Fibroblast of skin of right biceps (primary cell): Measurements from ENCODE around the gene PTPN1.
"Not testable (repeated sequence)": the region's sequence is repeated elsewhere in the genome, so short reads cannot be mapped to it uniquely, and the experiment has no call there.

Experiments used
- DNase-seq: peaks from one replicate; pipeline ENCODE4 v3.0.0-alpha.2; 2013

Gene PTPN1

DNA sequence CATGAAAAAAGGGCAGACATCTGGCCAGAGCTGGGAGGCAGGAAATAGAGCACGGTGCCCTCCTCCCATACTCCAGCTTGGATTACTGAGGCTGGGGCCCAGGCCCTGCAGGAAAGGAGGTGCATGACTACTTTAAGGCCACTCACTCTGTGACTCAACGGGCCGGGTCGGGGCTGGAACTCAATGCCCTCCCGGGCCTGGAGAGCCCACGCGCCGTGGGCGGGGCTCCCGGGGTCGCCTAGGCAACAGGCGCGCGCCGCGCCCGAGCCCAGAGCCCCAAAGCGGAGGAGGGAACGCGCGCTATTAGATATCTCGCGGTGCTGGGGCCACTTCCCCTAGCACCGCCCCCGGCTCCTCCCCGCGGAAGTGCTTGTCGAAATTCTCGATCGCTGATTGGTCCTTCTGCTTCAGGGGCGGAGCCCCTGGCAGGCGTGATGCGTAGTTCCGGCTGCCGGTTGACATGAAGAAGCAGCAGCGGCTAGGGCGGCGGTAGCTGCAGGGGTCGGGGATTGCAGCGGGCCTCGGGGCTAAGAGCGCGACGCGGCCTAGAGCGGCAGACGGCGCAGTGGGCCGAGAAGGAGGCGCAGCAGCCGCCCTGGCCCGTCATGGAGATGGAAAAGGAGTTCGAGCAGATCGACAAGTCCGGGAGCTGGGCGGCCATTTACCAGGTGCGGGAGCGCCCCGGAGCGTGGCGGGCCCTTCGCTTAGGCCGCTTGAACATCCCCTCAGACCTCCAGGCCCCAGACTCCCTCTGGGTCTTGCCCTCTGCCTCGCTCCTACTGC lies at the start of gene PTPN1:
TSS of gene PTPN1 (plus strand) at position 461 of the 783 bp plus-strand sequence. CDS start at position 606, 145 bp downstream.
- DNase-seq = peak; percentile 99

DNA sequence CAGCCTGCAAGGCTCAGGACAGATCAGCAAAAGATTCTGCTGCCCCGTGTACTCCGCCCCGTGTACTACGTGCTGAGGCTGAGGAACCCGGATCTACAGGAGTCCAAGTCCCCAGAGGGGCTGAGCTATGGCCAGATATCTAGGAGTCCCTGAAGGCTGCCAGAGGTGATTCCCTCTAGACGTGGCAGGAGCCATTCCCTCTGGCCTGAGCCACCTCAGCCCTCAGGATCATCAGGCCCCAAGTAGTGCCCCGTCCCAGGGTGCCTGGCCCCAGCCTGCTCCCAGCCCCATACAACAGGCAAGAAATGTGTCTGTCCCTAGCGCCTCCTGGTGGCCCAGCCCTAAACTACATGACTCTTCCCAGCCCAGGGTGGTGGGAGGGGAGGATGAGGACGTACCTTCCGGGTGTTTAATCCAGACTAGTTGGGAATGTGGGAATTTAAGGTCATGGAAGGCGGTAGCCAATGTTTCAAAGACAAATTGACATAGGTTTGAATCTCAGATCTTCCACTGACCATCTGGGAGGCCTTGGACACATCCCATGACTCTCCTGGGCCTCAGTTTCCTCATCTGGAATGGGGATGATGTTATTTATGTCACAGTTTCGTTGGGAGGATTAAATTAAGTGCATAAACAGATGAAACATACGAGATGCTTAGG lies 49.4 kb upstream of the PTPN1 start:
- peak; percentile 77 for DNase-seq

DNA sequence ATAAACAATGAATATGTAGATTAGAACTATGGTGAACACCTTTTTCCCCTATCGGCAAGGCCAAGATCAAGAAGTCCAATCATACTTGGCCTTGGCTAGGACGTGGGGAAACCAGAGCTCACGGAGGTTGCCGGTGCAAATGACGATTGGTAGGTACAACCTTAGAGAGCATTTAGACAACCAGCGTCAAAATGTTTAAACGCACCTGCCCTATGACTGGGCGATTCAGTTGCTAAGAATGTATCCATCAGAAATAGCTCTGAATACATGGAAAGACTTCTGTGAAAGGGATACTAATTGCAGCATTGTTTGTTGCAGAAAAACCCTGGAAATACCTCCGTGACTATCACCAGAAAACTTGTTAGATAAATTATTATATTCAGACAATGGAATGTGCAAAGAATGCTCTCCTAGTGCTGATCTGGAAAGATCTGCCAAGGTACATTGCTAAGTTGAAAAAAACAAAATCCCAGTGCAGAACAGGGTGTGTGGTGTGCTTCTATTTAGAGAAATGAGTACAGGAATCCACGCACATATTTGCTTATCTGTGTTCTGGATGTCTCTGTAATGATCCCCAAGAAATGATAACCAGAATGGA lies 48.0 kb upstream of the PTPN1 start:
- peak; percentile 38 for DNase-seq

DNA sequence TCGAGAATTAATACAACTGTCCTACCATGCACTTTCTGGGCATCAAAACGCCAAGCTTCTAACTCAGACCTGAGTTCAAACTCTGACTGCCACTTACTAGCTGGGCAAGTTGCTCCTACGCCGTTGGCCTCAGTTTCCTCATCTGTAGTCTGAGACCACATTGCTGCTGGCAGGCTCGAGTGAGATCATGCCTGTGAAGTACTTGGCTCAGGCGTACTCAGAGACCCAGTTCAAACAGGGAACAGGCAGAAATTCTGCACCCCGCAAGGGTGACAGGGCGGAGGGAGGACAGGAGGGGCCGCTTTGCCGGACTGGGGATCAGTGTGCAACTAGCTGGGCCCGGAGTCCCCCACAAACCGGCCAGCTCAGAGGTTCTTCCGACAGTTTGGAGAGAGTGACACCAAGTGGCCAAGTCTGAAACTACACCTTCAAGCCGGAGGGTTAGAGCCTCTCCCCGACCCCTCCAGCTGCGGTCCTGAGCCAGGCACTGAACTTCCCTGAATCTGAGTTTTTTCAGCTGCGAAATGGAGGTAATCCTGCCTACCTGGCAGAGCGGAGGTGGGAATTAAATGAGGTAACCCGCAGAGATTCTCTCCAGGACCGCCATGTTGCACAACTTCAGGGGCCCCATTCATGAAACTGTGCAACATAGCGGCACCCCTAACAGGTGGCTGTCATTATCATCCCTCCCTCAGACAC lies 46.0 kb upstream of the PTPN1 start:
- peak; percentile 56 for DNase-seq

DNA sequence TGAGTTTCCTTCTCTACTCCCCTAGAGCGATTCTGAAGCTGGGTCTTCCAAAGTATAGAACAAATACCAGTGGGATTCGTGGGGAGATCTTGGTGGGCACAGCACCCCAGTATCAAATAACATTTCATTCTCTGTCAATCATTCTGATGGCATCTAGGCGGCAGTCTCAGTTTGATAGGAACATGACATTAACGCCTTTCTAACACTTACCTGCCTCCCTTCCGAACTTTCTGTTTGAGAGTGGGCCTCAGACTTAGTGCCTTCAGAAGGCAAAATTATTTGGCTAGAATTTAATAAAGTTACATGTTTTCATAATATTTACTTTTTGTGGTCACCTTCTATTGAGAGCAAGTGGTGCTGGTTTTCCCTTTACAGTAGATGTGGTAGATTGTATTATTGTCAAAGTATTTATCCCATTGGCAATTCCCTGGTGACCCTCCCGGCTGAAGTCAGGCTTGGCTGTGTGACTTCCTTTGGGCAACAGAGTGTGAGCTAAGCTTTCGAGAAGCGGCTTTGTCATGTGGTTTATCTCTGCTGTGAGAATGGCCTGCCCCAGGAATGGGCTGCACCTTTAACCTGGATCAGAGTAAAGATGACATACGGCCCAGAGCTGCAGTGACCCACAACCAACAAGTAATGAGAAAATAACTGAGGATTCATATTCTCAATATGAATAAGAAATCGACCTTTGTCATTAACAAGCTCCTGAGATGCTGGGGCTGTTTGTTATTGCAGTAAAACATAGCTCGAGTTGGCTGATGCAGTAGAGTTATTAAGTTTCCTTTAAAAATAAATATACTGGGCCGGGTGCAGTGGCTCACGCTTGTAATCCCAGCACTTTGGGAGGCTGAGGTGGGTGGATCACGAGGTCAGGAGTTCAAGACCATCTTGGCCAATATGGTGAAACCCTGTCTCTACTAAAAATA lies 45.2 kb upstream of the PTPN1 start:
- no peak for DNase-seq

DNA sequence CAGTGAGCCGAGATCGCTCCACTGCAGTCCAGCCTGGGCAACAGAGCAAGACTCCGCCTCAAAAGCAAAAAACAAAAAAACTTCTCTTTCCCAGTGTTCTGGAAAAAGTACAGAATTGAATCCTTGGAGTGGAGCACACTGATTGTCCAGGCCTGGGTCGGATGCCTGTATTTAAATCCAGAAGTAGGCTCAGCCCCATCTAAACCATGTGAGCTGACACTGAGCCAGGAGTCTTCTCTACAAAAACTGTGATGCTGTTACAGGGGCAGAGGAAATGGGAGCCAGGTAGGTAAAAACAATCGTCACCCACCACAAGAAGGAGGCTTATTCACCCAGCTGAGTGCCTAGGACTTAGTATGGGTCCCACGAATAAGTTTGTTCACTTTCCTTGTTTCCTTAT lies 43.0 kb upstream of the PTPN1 start:
- no peak for DNase-seq

DNA sequence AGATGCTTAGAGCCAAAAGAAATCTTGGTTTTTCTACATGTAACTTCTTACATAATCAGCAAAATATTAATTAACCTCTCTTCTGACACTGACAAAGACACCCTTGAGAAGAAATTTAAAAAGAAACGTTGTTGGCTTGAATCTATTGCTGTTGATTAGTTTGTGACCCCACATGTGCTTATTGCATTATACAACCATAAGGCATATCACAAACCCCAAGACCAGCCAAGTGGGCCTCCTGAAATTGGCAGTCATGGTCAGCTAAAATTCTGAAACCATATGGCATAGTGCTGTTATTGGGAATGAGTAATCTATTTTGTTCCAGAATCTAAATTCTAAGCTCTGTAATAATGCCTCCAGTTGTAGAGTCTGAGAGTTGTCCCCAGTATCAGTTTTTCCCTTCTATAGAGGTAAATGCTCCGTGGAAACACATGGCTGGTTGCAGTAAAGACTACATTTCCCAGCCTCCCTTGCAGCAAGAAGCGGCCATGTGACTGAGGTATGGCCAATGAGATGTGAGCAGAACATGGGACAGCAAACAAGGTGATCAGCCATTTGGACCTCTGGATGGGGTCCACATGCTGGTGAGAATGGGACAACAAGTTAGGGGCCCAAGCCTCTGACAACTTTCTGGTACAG lies 42.3 kb upstream of the PTPN1 start:
- peak; percentile 48 for DNase-seq

- DNase-seq = no peak
Measured at GRCh38 chr20:50468378-50468798, 41.8 kb upstream of the PTPN1 start.

- DNase-seq = no peak
Measured at GRCh38 chr20:50469176-50469723, 40.9 kb upstream of the PTPN1 start.

DNA sequence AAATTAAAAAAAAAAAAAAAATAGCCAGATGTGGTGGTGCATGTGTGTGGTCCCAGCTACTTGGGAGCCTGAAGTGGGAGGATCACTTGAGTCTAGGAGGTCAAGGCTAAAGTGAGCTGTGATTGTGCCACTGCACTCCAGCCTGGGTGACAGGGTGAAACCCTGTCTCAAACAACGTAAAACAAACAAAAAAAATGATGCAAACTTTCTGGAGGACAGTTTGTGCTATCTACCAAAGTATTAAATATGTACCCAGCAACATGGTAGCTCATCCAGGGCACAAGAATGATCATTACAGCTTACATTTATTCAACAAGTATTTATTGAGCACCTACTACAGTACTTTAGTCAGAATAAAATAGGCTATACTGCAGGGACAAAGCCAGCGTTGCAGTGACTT lies 40.4 kb upstream of the PTPN1 start:
- no peak for DNase-seq

GRCh38 chr20:50470264-50470858 lies 39.8 kb upstream of the PTPN1 start:
- DNase-seq = no peak

GRCh38 chr20:50471231-50471630 lies 39.0 kb upstream of the PTPN1 start:
- DNase-seq = no peak

- no peak for DNase-seq
Measured at GRCh38 chr20:50472693-50473664, 37.2 kb upstream of the PTPN1 start.

GRCh38 chr20:50474356-50474755 lies 35.8 kb upstream of the PTPN1 start:
- not testable (repeated sequence) for DNase-seq

DNA sequence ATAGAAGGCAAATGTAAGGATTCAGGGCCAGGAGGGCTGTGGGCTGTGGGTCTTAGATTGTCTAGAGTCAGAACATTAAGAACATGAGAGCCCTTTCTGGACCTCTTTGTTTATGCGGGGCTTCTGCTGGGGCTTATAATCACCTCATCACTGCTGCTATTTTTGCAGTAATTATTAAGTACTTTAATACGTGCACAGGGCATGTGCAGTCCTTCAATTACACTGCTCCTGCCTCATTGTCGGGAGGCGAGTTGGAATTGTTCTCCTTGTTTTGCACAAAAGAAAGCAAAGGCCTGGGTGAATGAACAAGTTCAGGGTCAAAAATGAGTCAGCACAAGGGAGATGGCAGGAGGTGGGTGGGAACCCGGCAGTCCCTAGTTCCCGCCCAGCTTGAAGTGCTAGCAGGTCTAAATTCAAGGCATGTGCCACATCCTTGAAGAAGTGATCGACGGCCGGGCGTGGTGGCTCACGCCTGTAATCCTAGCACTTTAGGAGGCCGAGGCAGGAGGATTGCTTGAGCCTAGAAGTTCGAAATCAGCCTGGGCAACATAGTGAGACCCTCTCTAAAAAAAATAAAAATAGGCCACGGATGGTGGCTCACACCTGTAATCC lies 34.4 kb upstream of the PTPN1 start:
- no peak for DNase-seq

DNA sequence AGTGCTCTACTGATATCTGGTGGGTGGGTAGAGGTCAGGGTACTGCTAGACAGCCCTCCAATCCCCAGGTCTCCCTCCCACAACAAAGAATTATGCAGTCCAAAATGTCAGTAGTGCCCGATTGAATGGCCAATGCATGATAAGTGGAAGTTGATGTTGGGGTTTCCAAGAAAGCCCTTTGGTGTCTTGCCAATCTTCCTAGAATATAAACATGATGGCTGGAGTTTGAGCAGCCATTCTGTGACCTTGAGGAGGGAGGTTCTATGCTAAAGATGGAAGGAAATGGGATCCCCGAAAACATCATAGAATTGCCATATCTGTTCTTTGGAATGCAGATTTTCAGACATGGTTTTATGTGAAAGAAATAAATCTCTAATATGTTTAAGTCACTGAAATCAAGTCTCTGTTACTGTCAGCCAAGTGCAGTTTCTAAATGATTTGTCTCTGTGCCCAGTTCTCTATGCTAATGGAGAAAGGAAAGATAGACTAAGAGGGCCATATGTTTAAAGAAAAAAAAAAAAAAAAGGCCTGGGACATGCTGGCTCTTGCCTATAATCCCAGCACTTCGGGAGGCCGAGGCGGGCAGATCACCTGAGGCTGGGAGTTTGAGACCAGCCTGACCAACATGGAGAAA lies 32.8 kb upstream of the PTPN1 start:
- DNase-seq = no peak

DNA sequence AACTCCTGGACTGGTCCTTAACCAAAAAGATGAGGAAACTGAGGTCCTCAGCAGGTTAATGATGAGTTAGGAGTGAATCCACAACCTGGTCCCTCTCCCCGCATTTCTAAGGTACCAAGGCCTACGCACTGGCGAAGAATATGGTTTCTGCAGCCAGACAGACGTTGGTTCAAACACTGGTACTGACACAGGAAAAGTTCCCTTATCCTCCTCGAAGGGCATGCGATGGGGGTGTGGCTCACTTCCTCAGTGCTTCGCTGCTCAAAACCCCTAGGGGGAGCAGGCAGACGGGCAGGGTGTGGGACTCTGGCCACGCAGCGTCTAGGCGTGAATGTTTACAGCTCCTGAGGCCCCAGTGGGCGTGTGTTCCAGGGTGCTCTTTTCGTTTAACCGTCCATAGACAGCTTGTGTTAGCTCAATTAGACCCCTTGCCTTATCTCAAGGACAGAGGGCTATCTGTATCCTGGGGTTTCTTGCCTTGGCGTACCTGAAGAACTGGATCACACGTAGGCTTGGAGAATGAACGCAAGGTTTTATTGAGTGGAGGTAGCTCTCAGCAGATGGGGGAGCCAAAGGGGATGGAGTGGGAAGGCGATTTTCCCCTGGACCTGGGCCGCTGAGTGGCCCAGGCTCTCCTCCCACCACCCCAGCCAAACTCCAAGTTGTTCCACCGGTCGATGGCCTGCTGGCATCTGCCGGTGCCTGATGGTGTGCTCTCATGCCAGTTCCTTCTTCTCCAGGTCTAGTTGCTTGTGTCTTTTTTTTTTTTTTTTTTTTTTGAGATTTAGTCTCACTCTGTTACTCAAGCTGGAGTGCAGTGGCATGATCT lies 31.8 kb upstream of the PTPN1 start:
- peak; percentile 66 for DNase-seq

GRCh38 chr20:50481741-50482140 lies 28.4 kb upstream of the PTPN1 start:
- no peak for DNase-seq
